Endothelial cell of hepatic sinusoid (primary cell): ENCODE data around the gene RNF135.
"Not testable (repeated sequence)": the region's sequence is repeated elsewhere in the genome, so short reads cannot be mapped to it uniquely, and the experiment has no call there.

Experiments used
- in situ Hi-C: cut with HindIII; loops from 2 replicates; pipeline ENCODE4 v1.10.0; 2017; ENCODE audit warnings: low sequenced_read_pairs

RNF135 gene

GRCh38 chr17:30954046-30954830, 16.6 kb upstream of the RNF135 start:
- in situ Hi-C loops: loop anchor here (5.0 kb wide), 3 partner anchors 43 to 218 kb away; no protein-coding TSS in a partner anchor

GRCh38 chr17:30956764-30957374, 14.0 kb upstream of the RNF135 start:
- in situ Hi-C loops: no loop called here

GRCh38 chr17:30957741-30958140, 13.1 kb upstream of the RNF135 start:
- in situ Hi-C loops: no loop called here

- in situ Hi-C loops: no loop called here
These were observed 12.7 kb upstream of the RNF135 start for GRCh38 chr17:30958187-30958586.

GRCh38 chr17:30961209-30962188, 9.3 kb upstream of the RNF135 start:
- in situ Hi-C loops: no loop called here

GRCh38 chr17:30964312-30964711, 6.5 kb upstream of the RNF135 start:
- in situ Hi-C loops: not testable (repeated sequence)

- in situ Hi-C loops: no loop called here
These were observed 6.0 kb upstream of the RNF135 start for GRCh38 chr17:30964876-30965275.

GRCh38 chr17:30965686-30966085, 5.2 kb upstream of the RNF135 start:
- in situ Hi-C loops: no loop called here

GRCh38 chr17:30967911-30968310, 2.9 kb upstream of the RNF135 start:
- in situ Hi-C loops: not testable (repeated sequence)

GRCh38 chr17:30969989-30970830, 629 bp upstream of the RNF135 start:
- in situ Hi-C loops: no loop called here

GRCh38 chr17:30975042-30975820, 4.4 kb downstream of the RNF135 start:
- in situ Hi-C loops: no loop called here

GRCh38 chr17:30979919-30980318, 9.1 kb downstream of the RNF135 start:
- in situ Hi-C loops: not testable (repeated sequence)

GRCh38 chr17:30981531-30982519, 11.0 kb downstream of the RNF135 start:
- in situ Hi-C loops: no loop called here

GRCh38 chr17:30982855-30983254, 12.0 kb downstream of the RNF135 start:
- in situ Hi-C loops: no loop called here

- in situ Hi-C loops: no loop called here
These were observed 19.6 kb downstream of the RNF135 start for GRCh38 chr17:30990458-30990857.

GRCh38 chr17:30992551-30992950, 21.7 kb downstream of the RNF135 start:
- in situ Hi-C loops: no loop called here

GRCh38 chr17:30995347-30995746, 24.5 kb downstream of the RNF135 start:
- in situ Hi-C loops: loop anchor here (5.0 kb wide), 3 partner anchors 43 to 93 kb away; no protein-coding TSS in a partner anchor

GRCh38 chr17:30996486-30996885, 25.6 kb downstream of the RNF135 start:
- in situ Hi-C loops: loop anchor here (5.0 kb wide), 3 partner anchors 44 to 94 kb away; no protein-coding TSS in a partner anchor
